Breast epithelium (tissue), 3 donors: ENCODE measurements around the gene MACROD2.

Experiments used
- CTCF ChIP-seq, 3 donors: fragments of 450-650 bp; IDR thresholded peaks; one replicate each; pipeline ENCODE4 v1.5.1; 2016 to 2017; ENCODE audit warnings: antibody characterized with exemption in 3 of 3, mild to moderate bottlenecking in 3 of 3, moderate library complexity in 3 of 3
- POLR2A ChIP-seq: fragments of 450-650 bp; IDR thresholded peaks from one replicate; pipeline ENCODE4 v1.6.1; 2016; ENCODE audit warnings: antibody characterized with exemption, mild to moderate bottlenecking, moderate library complexity

- no peak for TF ChIP-seq POLR2A
- no peak for TF ChIP-seq CTCF (IDR thresholded peaks at IDR 0.05)
Observed at GRCh38 chr20:14030991-14031390, 35.7 kb downstream of the MACROD2 start.
